GM12878 (cell line): ENCODE results near the gene CFI. TPM values are rescaled to one million over a fixed set of nuclear protein-coding genes. Genes with fewer than 3 reads are reported as not detected.
A peak's percentile ranks its signal among the peaks of the same experiment; 100 is the strongest.

Source experiments
- ATAC-seq: fragments of 200-7000 bp; cut with Tn5 transposase; 3 replicates; pipeline ENCODE4 v1.9.1; 2020; ENCODE audit warnings: mild to moderate bottlenecking, moderate library complexity
- BruUV-seq: library from RNA; stranded (reverse); fragments of 400-500 nt; replicated peaks from 2 replicates; lab custom pipeline; 2021; lab: Mats Ljungman, UMichigan
- CTCF ChIA-PET: fragments of 300-600 bp; sonication (Branson Sonifier 250); formaldehyde crosslinking; extraction: SDS; loops from one replicate; lab custom pipeline; 2021; ENCODE audit warnings: inconsistent platforms; lab: Yijun Ruan, JAX
- POLR2A ChIA-PET: fragments of 350-600 bp; formaldehyde crosslinking; extraction: SDS; loops from one replicate; lab custom pipeline; 2021; ENCODE audit warnings: inconsistent platforms; lab: Charles Lee
- RAD21 ChIA-PET: fragments of 300-600 bp; sonication (Branson Sonifier 250); formaldehyde crosslinking; loops from one replicate; lab custom pipeline; 2023; ENCODE audit warnings: antibody characterized with exemption; ENCODE audit not compliant: unreplicated experiment; lab: Charles Lee
- SMC1A ChIA-PET: fragments of 300-600 bp; sonication (Branson Sonifier 250); formaldehyde crosslinking; loops from one replicate; lab custom pipeline; 2023; ENCODE audit not compliant: unreplicated experiment, uncharacterized antibody; lab: Charles Lee
- DNase-seq: peaks from one replicate; pipeline ENCODE4 v3.0.0-alpha.2; 2011; ENCODE audit warnings: low read depth, low spot score
- FAIRE-seq: peaks from 3 replicates; lab custom pipeline; 2011; peaks lifted over from hg19 to GRCh38; lab: Jason Lieb, UNC
- H2AFZ ChIP-seq: 2 replicates; pipeline ENCODE4 v1.6.0; 2011; ENCODE audit warnings: low read depth, low read length, control low read depth; ENCODE audit not compliant: control insufficient read depth
- H3K27ac ChIP-seq: 2 replicates; pipeline ENCODE4 v1.5.1; 2011; ENCODE audit warnings: control low read depth; ENCODE audit not compliant: control insufficient read depth, insufficient read depth
- H3K27me3 ChIP-seq, 2 experiments: replicated peaks in 1 of 2; 2 replicates each; pipeline versions ENCODE4 v1.6.0 to v1.6.1; 2011; ENCODE audit warnings: low read length in 1 of 2; ENCODE audit not compliant: control insufficient read depth in 2 of 2, insufficient read depth in 2 of 2
- H3K36me3 ChIP-seq, 2 experiments: 2 replicates each; pipeline ENCODE4 v1.5.1; 2011; ENCODE audit warnings: low read length in 1 of 2; ENCODE audit not compliant: control insufficient read depth in 2 of 2, insufficient read depth in 2 of 2
- H3K4me1 ChIP-seq: 2 replicates; pipeline ENCODE4 v1.6.1; 2011; ENCODE audit warnings: mild to moderate bottlenecking, low read length, moderate library complexity, mixed read lengths; ENCODE audit not compliant: control insufficient read depth, insufficient read depth
- H3K4me2 ChIP-seq: 2 replicates; pipeline ENCODE4 v1.6.0; 2011; ENCODE audit warnings: control low read depth; ENCODE audit not compliant: control insufficient read depth, insufficient read depth
- H3K4me3 ChIP-seq: fragments of 200-600 bp; sonication (generic); 2 replicates; pipeline ENCODE4 v1.5.1; 2016
- H3K79me2 ChIP-seq: 2 replicates; pipeline ENCODE4 v1.6.0; 2011; ENCODE audit warnings: low read length; ENCODE audit not compliant: control insufficient read depth, insufficient read depth
- H3K9ac ChIP-seq: 2 replicates; pipeline ENCODE4 v1.8.0; 2011; ENCODE audit warnings: low read length, control low read depth, mixed read lengths; ENCODE audit not compliant: control insufficient read depth, insufficient read depth
- H3K9me3 ChIP-seq: replicated peaks from 3 replicates; pipeline ENCODE4 v1.5.1; 2011; ENCODE audit warnings: mild to moderate bottlenecking, low read length; ENCODE audit not compliant: control insufficient read depth, insufficient read depth
- H4K20me1 ChIP-seq: 2 replicates; pipeline ENCODE4 v1.6.0; 2011; ENCODE audit not compliant: control insufficient read depth, insufficient read depth
- ASH2L ChIP-seq: fragments of 300-600, 200-600 bp; sonication (generic); IDR thresholded peaks from 2 replicates; pipeline ENCODE4 v1.6.1; 2017; ENCODE audit warnings: low read depth, mild to moderate bottlenecking, borderline replicate concordance
- JUND ChIP-seq: IDR thresholded peaks from 2 replicates; pipeline ENCODE4 v1.6.1; 2012; ENCODE audit warnings: low read depth, mild to moderate bottlenecking, low read length, improper control_type of control experiment, moderate library complexity
- PBX3 ChIP-seq: IDR thresholded peaks from 2 replicates; pipeline ENCODE4 v1.6.1; 2011; ENCODE audit warnings: mild to moderate bottlenecking, low read depth, low read length, moderate library complexity; ENCODE audit not compliant: insufficient replicate concordance
- PKNOX1 ChIP-seq: fragments of 450-650 bp; IDR thresholded peaks from 2 replicates; pipeline ENCODE4 v1.6.1; 2016; ENCODE audit warnings: mild to moderate bottlenecking
- RBBP5 ChIP-seq: fragments of 200-600 bp; sonication (generic); conservative IDR thresholded peaks from 2 replicates; pipeline ENCODE4 v1.6.1; 2016
- ZNF24 ChIP-seq: fragments of 450-650 bp; IDR thresholded peaks from 2 replicates; pipeline ENCODE4 v1.6.1; 2017; ENCODE audit warnings: antibody characterized with exemption, mild to moderate bottlenecking
- ZNF384 ChIP-seq: IDR thresholded peaks from 2 replicates; pipeline ENCODE4 v1.6.1; 2012; ENCODE audit warnings: low read depth, mild to moderate bottlenecking, low read length, improper control_type of control experiment, borderline replicate concordance
- WGBS: methylation state at CpG from one replicate; pipeline ENCODE4 v1.1.6; 2016; ENCODE audit warnings: low lambda C conversion rate; ENCODE audit not compliant: insufficient replicate concordance, insufficient coverage; ENCODE audit errors: missing lambda C conversion rate; 5-methylcytosine and 5-hydroxymethylcytosine counted together
- in situ Hi-C: fragments of 300-500 bp; cut with MboI; formaldehyde crosslinking; loops from 9 replicates; pipeline ENCODE4 v1.14.3; 2018; ENCODE audit warnings: mixed read lengths
- intact Hi-C: fragments of 100-400 bp; cut with micrococcal nuclease; formaldehyde crosslinking; loops from one replicate; pipeline ENCODE4 v1.14.2; 2022; ENCODE audit not compliant: unreplicated experiment
- polyA plus RNA-seq, 11 experiments: library from polyadenylated mRNA; depleted of rRNA in 4 of 11; unstranded in 6 of 11; stranded (reverse) in 5 of 11; fragments of >200 nt; fragmentation: Nextera tagmentation in 4 of 11; fragmentation: Illumina TruSeq in 1 of 11; extraction: Ambion mirVana in 4 of 11; extraction: Trizol in 1 of 11; gene quantifications; 1 replicate in 1 of 11; 2 replicates in 10 of 11; pipeline versions ENCODE4 v1.2.1 to v1.2.3, GENCODE V29; 2011 to 2016; ENCODE audit warnings: inconsistent platforms in 2 of 11, missing spikeins in 2 of 11, low read depth in 1 of 11
- total RNA-seq, 4 experiments: library from RNA; depleted of rRNA in 3 of 4; stranded (reverse); fragments of >200 nt in 3 of 4; fragmentation: Illumina TruSeq in 1 of 4; extraction: Trizol in 1 of 4; gene quantifications; 2 replicates each; pipeline versions ENCODE4 v1.2.1 to v1.2.3, GENCODE V29; 2013 to 2021

Gene CFI
- total and polyA plus RNA-seq, 10 of the 15 experiments (the other 5 are each of a cell fraction or from before 2014, with no cell fraction given), result 0.15 to 0.28 TPM; not detected in 8

DNA sequence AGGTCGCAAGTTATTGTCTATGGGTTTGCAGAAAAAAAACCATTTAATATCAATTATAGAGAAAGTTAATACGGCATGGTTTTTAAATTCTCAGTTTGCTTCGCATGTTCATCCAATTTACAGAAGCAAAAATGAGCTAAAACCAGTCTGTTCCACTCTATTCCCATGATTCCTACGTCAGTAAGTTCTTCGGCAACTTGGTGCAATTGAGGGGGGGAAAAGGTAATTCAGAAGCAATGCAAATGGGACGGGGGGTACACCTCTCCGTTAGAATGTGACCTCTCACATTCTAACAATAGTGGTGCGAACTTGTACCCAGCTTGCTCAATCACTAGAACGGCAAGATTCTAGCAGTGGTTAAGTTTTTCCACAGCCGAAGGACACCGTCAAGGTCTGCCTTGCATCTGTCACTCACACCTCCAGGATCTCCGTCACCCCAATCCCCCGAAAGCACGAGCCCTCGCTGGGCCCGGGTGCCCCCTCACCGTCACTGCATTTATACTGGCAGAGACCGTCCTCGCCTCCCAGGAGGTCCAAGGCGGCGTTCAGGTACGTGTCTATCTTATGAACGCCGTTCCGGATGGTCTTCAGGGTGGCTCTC lies 72.6 kb downstream of the CFI start:
- Histone ChIP-seq H3K9me3 (no peaks in the 10 kb centered on the region), H4K20me1 (no peaks in the 10 kb centered on the region), H3K79me2 (peaks cover 5% of the 10 kb centered on the region)
- TF ChIP-seq PBX3 (peak; percentile 30), RBBP5 (no peak), PKNOX1 (peak; percentile 76), ZNF24 (no peak), ZNF384 (no peak), JUND (no peak), ASH2L (0 out of 2 replicates have a peak, but pooled peaks have one; percentile 17)
- TF ChIP-seq, all 136 proteins: peak for 3
- RAD21 ChIA-PET, result no interaction called here
- ATAC-seq (no peak), DNase-seq (no peak), FAIRE-seq (peak; percentile 52)
- Histone ChIP-seq H3K27ac (0 out of 2 replicates have a peak overlapping the region, but pooled peaks have one; percentile 21), H3K9ac (peak overlapping the region; percentile 75), H3K4me2 (peak overlapping the region; percentile 99), H3K4me3 (peak overlapping the region; percentile 85), H3K36me3 (no peaks in the 10 kb centered on the region), H3K27me3 (no peaks in the 10 kb centered on the region), H3K4me1 (no peaks in the 10 kb centered on the region), H2AFZ (peak overlapping the region; percentile 96)
- BruUV-seq, result no TSS peak
- intact Hi-C loops (no loop called here), in situ Hi-C loops (no loop called here)
- WGBS, result 6% methylated on average over 25 of the region's 25 CpGs
- POLR2A ChIA-PET, result interaction anchor here (0.5 to 2.1 kb wide), 8 partner anchors 22 to 469 kb away, joined by 3 to 13 read pairs (median 6); partner anchors contain the start of genes CASP6, ELOVL6 and GAR1
- SMC1A ChIA-PET, result interaction anchor here (0.6 to 2.0 kb wide), 5 partner anchors 13 to 302 kb away, joined by 3 to 9 read pairs (median 6); partner anchors contain the start of gene CASP6
- CTCF ChIA-PET, result interaction anchor here (1.0 kb wide), 1 partner anchor 165 kb away, joined by 3 read pairs; no protein-coding TSS in a partner anchor
